HepG2 (cell line): ENCODE measurements around the gene SIGLEC8. TPM values are rescaled to one million over a fixed set of nuclear protein-coding genes. Genes with fewer than 3 reads are reported as not detected.

ENCODE experiments used
- AKAP8 ChIP-seq: sonication (generic); formaldehyde crosslinking; IDR thresholded peaks from 2 replicates; pipeline ENCODE4 v1.5.1; 2020; ENCODE audit warnings: mild to moderate bottlenecking, missing genetic modification reagents
- HHEX ChIP-seq: IDR thresholded peaks from 2 replicates; pipeline ENCODE4 v1.6.1; 2016; ENCODE audit warnings: control low read depth
- MAFK ChIP-seq, 2 experiments: IDR thresholded peaks in 1 of 2; conservative IDR thresholded peaks in 1 of 2; 2 replicates each; pipeline ENCODE4 v1.6.1; 2011; ENCODE audit warnings: improper control_type of control experiment in 2 of 2, low read length in 2 of 2
- NAIF1 ChIP-seq: sonication (generic); formaldehyde crosslinking; IDR thresholded peaks from 2 replicates; pipeline ENCODE4 v1.5.0; 2020; ENCODE audit warnings: mild to moderate bottlenecking, missing genetic modification reagents, borderline replicate concordance
- NPAS2 ChIP-seq: sonication (generic); formaldehyde crosslinking; IDR thresholded peaks from 2 replicates; pipeline ENCODE4 v1.8.0; 2022; ENCODE audit warnings: mild to moderate bottlenecking, missing genetic modification reagents, borderline replicate concordance
- PCBP1 ChIP-seq: fragments of 200-400 bp; formaldehyde crosslinking; IDR thresholded peaks from 2 replicates; pipeline ENCODE4 v1.6.1; 2017; ENCODE audit warnings: mild to moderate bottlenecking, low read depth, low read length, borderline replicate concordance
- PLRG1 ChIP-seq: fragments of 450-650 bp; conservative IDR thresholded peaks from 2 replicates; pipeline ENCODE4 v1.6.1; 2016
- POLR2AphosphoS5 ChIP-seq: IDR thresholded peaks from 2 replicates; pipeline ENCODE4 v1.6.1; 2012; ENCODE audit warnings: low read depth, low read length
- RBAK ChIP-seq: sonication (generic); formaldehyde crosslinking; IDR thresholded peaks from 2 replicates; pipeline ENCODE4 v1.5.1; 2020; ENCODE audit warnings: mild to moderate bottlenecking, missing genetic modification reagents
- RFX1 ChIP-seq: fragments of 450-650 bp; IDR thresholded peaks from 2 replicates; pipeline ENCODE4 v1.6.1; 2017
- SP1 ChIP-seq, 2 experiments: fragments of 450-650 bp in 1 of 2; sonication (generic) in 1 of 2; formaldehyde crosslinking in 1 of 2; IDR thresholded peaks; 2 replicates each; pipeline versions ENCODE4 v1.4.0 to v1.6.1; 2016 to 2020; ENCODE audit warnings: missing genetic modification reagents in 1 of 2
- ZBTB20 ChIP-seq: sonication (generic); formaldehyde crosslinking; IDR thresholded peaks from 2 replicates; pipeline ENCODE4 v1.8.1; 2023; ENCODE audit warnings: missing genetic modification reagents, low read depth, mild to moderate bottlenecking, borderline replicate concordance
- ZBTB25 ChIP-seq: IDR thresholded peaks from 2 replicates; pipeline ENCODE4 v1.6.1; 2018; ENCODE audit warnings: missing genetic modification reagents
- ZBTB38 ChIP-seq: sonication (generic); formaldehyde crosslinking; IDR thresholded peaks from 2 replicates; pipeline ENCODE4 v1.5.1; 2020; ENCODE audit warnings: mild to moderate bottlenecking, missing genetic modification reagents
- ZBTB4 ChIP-seq: sonication (generic); formaldehyde crosslinking; IDR thresholded peaks from 2 replicates; pipeline ENCODE4 v1.4.0; 2020; ENCODE audit warnings: missing genetic modification reagents, mild to moderate bottlenecking, borderline replicate concordance
- ZKSCAN5 ChIP-seq: sonication (generic); formaldehyde crosslinking; IDR thresholded peaks from 2 replicates; pipeline ENCODE4 v1.5.1; 2020; ENCODE audit warnings: mild to moderate bottlenecking, missing genetic modification reagents
- ZNF326 ChIP-seq: sonication (generic); formaldehyde crosslinking; IDR thresholded peaks from 2 replicates; pipeline ENCODE4 v1.4.0; 2020; ENCODE audit warnings: missing genetic modification reagents, borderline replicate concordance
- ZNF432 ChIP-seq: sonication (generic); formaldehyde crosslinking; IDR thresholded peaks from 2 replicates; pipeline ENCODE4 v1.5.0; 2020; ENCODE audit warnings: missing genetic modification reagents, mild to moderate bottlenecking, borderline replicate concordance
- ZNF44 ChIP-seq: sonication (generic); formaldehyde crosslinking; IDR thresholded peaks from 2 replicates; pipeline ENCODE4 v1.5.1; 2020; ENCODE audit warnings: mild to moderate bottlenecking, missing genetic modification reagents
- ZNF800 ChIP-seq: sonication (generic); formaldehyde crosslinking; IDR thresholded peaks from 2 replicates; pipeline ENCODE4 v1.4.0; 2020; ENCODE audit warnings: missing genetic modification reagents
- polyA plus RNA-seq, 8 experiments: library from polyadenylated mRNA; depleted of rRNA in 3 of 8; stranded (reverse) in 7 of 8; unstranded in 1 of 8; fragments of >200 nt; fragmentation: Illumina TruSeq in 4 of 8; extraction: Trizol in 4 of 8; gene quantifications; 2 replicates each; pipeline versions ENCODE4 v1.2.1 to v1.2.3, GENCODE V29; 2011 to 2016; ENCODE audit warnings: low read depth in 4 of 8, missing spikeins in 1 of 8, mixed read lengths in 1 of 8; ENCODE audit not compliant: insufficient read depth in 1 of 8
- total RNA-seq, 5 experiments: library from RNA; depleted of rRNA; stranded (reverse); fragments of >200 nt; fragmentation: Illumina TruSeq; extraction: Trizol; gene quantifications; 2 replicates each; pipeline ENCODE4 v1.2.3, GENCODE V29; 2016; ENCODE audit warnings: low read depth in 1 of 5
- TF ChIP-seq, protein P1 (sequence below): sonication (generic); formaldehyde crosslinking; IDR thresholded peaks from 2 replicates; pipeline ENCODE4 v1.4.0; 2020; ENCODE audit warnings: mild to moderate bottlenecking, missing genetic modification reagents
- TF ChIP-seq, protein P2 (sequence below): sonication (generic); formaldehyde crosslinking; IDR thresholded peaks from 2 replicates; pipeline ENCODE4 v1.4.0; 2020; ENCODE audit warnings: missing genetic modification reagents

The SIGLEC8 gene
- total and polyA plus RNA-seq, 2 of the 13 experiments (the other 11 are each of a cell fraction or from before 2014, with no cell fraction given), result not detected

DNA sequence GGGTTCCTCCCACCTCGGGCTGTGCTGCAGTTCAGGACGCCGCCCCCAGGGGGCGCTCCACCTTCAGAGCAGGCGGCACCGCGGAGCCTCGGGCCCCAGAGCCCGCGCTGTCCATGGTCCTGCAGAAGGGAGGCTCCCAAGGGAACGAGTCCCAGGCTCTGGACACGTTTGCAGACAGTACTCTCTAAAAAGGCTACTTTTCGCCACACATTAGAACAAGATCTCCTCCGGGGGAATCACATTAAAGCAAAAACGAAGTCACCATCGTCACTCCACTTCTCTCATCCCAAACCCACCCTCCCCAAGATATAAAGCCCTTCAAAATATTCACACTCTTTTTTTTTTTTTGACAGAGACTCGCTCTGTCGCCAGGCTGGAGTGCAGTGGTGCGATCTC, 36.2 kb downstream of the SIGLEC8 start (continued):
- peak; percentile 90 for TF ChIP-seq ZNF800 (CRISPR knock-in tag)
- peak; percentile 75; the same call in 1 of the 2 replicates for TF ChIP-seq ZNF44
- TF ChIP-seq MAFK (conservative IDR thresholded peaks at IDR 0.05 in 1 of 2, IDR thresholded peaks at IDR 0.05 in 1 of 2; ENCODE audit: low read length in 2 of 2), result no peak
- TF ChIP-seq, protein P1, sequence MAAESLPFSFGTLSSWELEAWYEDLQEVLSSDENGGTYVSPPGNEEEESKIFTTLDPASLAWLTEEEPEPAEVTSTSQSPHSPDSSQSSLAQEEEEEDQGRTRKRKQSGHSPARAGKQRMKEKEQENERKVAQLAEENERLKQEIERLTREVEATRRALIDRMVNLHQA (CRISPR knock-in tag), result 0 out of 2 replicates have a peak, but pooled peaks have one; percentile 78
- TF ChIP-seq PLRG1, result no peak
- no peak for TF ChIP-seq PCBP1
- no peak for TF ChIP-seq POLR2AphosphoS5
- TF ChIP-seq RBAK (CRISPR knock-in tag), result 0 out of 2 replicates have a peak, but pooled peaks have one; percentile 45
- TF ChIP-seq AKAP8 (CRISPR knock-in tag), result no peak
- no peak for TF ChIP-seq ZNF326 (CRISPR knock-in tag)
- peak; percentile 84; the same call in 1 of the 2 replicates for TF ChIP-seq NAIF1 (CRISPR knock-in tag)
- peak; percentile 98; the same call in 1 of the 2 replicates for TF ChIP-seq ZBTB20 (CRISPR knock-in tag)
- TF ChIP-seq, protein P2, sequence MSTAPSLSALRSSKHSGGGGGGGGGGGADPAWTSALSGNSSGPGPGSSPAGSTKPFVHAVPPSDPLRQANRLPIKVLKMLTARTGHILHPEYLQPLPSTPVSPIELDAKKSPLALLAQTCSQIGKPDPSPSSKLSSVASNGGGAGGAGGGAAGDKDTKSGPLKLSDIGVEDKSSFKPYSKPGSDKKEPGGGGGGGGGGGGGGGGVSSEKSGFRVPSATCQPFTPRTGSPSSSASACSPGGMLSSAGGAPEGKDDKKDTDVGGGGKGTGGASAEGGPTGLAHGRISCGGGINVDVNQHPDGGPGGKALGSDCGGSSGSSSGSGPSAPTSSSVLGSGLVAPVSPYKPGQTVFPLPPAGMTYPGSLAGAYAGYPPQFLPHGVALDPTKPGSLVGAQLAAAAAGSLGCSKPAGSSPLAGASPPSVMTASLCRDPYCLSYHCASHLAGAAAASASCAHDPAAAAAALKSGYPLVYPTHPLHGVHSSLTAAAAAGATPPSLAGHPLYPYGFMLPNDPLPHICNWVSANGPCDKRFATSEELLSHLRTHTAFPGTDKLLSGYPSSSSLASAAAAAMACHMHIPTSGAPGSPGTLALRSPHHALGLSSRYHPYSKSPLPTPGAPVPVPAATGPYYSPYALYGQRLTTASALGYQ (CRISPR knock-in tag), result peak; percentile 73; the same call in 1 of the 2 replicates
- no peak for TF ChIP-seq HHEX
- TF ChIP-seq SP1 (IDR thresholded peaks at IDR 0.05), result no peak
- TF ChIP-seq SP1 (CRISPR knock-in tag; IDR thresholded peaks at IDR 0.05), result peak; percentile 61; the same call in 1 of the 2 replicates
- TF ChIP-seq ZKSCAN5 (CRISPR knock-in tag), result 0 out of 2 replicates have a peak, but pooled peaks have one; percentile 54
- TF ChIP-seq ZBTB25 (CRISPR knock-in tag), result peak; percentile 98
- TF ChIP-seq NPAS2, result no peak
- peak; percentile 63; the same call in 1 of the 2 replicates for TF ChIP-seq ZNF432
- TF ChIP-seq ZBTB4 (CRISPR knock-in tag), result peak; percentile 74; the same call in 1 of the 2 replicates
- TF ChIP-seq ZBTB38 (CRISPR knock-in tag), result peak; percentile 81; the same call in 1 of the 2 replicates
- no peak for TF ChIP-seq RFX1
